ENCODE measurements around the gene CXCL10.
A peak's percentile ranks its signal among the peaks of the same experiment; 100 is the strongest.

CXCL10 gene

GRCh38 chr4:76023389-76023788 is at the start of gene CXCL10:
Gene CXCL10, minus strand, starts transcription at chr4:76023497. Its CDS starts 66 bp downstream, at chr4:76023431.
- TF ChIP-seq, protein P1, sequence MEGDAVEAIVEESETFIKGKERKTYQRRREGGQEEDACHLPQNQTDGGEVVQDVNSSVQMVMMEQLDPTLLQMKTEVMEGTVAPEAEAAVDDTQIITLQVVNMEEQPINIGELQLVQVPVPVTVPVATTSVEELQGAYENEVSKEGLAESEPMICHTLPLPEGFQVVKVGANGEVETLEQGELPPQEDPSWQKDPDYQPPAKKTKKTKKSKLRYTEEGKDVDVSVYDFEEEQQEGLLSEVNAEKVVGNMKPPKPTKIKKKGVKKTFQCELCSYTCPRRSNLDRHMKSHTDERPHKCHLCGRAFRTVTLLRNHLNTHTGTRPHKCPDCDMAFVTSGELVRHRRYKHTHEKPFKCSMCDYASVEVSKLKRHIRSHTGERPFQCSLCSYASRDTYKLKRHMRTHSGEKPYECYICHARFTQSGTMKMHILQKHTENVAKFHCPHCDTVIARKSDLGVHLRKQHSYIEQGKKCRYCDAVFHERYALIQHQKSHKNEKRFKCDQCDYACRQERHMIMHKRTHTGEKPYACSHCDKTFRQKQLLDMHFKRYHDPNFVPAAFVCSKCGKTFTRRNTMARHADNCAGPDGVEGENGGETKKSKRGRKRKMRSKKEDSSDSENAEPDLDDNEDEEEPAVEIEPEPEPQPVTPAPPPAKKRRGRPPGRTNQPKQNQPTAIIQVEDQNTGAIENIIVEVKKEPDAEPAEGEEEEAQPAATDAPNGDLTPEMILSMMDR (IDR thresholded peaks at IDR 0.05; ENCODE audit: insufficient read depth, low read length, poor library complexity, severe bottlenecking) = no peak
- no peak within 1 kb of the TSS for H3K4me3 ChIP-seq (replicated peaks; ENCODE audit: low read depth, low read length)
- H3K27me3 ChIP-seq (replicated peaks; ENCODE audit: control insufficient read depth, insufficient read depth, low read length) = no peaks in the 10 kb centered on the region
- no peak for DNase-seq (ENCODE audit: extremely low read depth, insufficient read length)
- H3K36me3 ChIP-seq (ENCODE audit: control insufficient read depth, insufficient read depth, low read length) = no peaks in the 10 kb centered on the region

- H3K36me3 ChIP-seq (ENCODE audit: control insufficient read depth, insufficient read depth, low read length) = no peaks in the 10 kb centered on the region
- TF ChIP-seq, protein P1 (IDR thresholded peaks at IDR 0.05; ENCODE audit: insufficient read depth, low read length, poor library complexity, severe bottlenecking) = no peak
- H3K4me3 ChIP-seq (replicated peaks; ENCODE audit: low read depth, low read length) = no peak overlapping the region
- no peaks in the 10 kb centered on the region for H3K27me3 ChIP-seq (replicated peaks; ENCODE audit: control insufficient read depth, insufficient read depth, low read length)
- DNase-seq (ENCODE audit: extremely low read depth, insufficient read length) = no peak
Measured at GRCh38 chr4:76072760-76073159, 49.5 kb upstream of the CXCL10 start.

GRCh38 chr4:76067652-76068286 is 44.5 kb upstream of the CXCL10 start:
- no peaks in the 10 kb centered on the region for H3K27me3 ChIP-seq (replicated peaks; ENCODE audit: control insufficient read depth, insufficient read depth, low read length)
- H3K4me3 ChIP-seq (replicated peaks; ENCODE audit: low read depth, low read length) = no peak overlapping the region
- H3K36me3 ChIP-seq (ENCODE audit: control insufficient read depth, insufficient read depth, low read length) = no peaks in the 10 kb centered on the region
- no peak for DNase-seq (ENCODE audit: extremely low read depth, insufficient read length)
- TF ChIP-seq, protein P1 (IDR thresholded peaks at IDR 0.05; ENCODE audit: insufficient read depth, low read length, poor library complexity, severe bottlenecking) = peak; percentile 80

GRCh38 chr4:76066546-76066945 is 43.2 kb upstream of the CXCL10 start:
- Histone ChIP-seq H3K4me3 (replicated peaks; ENCODE audit: low read depth, low read length) (no peak overlapping the region), H3K27me3 (replicated peaks; ENCODE audit: control insufficient read depth, insufficient read depth, low read length) (no peaks in the 10 kb centered on the region), H3K36me3 (ENCODE audit: control insufficient read depth, insufficient read depth, low read length) (no peaks in the 10 kb centered on the region)
- no peak for DNase-seq (ENCODE audit: extremely low read depth, insufficient read length)
- TF ChIP-seq, protein P1 (IDR thresholded peaks at IDR 0.05; ENCODE audit: insufficient read depth, low read length, poor library complexity, severe bottlenecking) = no peak

DNA sequence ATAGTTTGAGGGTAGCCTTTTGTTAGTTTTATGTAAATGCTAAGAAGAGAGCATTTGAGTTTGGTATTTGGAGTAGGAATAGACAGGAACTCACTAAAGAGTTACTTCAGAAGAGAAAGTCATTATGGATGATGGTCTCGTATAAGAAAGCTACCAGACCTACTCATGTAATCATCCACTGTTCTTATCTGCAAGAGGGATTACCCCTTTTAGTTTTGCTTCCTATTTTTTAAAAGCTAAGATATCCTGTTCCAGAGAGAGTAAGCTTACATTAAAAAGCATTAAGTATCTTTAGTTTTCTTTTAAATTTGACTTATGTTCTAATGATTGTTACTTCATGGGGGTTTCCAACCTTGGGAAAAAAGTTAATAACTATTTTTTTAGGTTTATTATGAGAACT is 38.7 kb upstream of the CXCL10 start:
- Histone ChIP-seq H3K27me3 (replicated peaks; ENCODE audit: control insufficient read depth, insufficient read depth, low read length) (no peaks in the 10 kb centered on the region), H3K36me3 (ENCODE audit: control insufficient read depth, insufficient read depth, low read length) (no peaks in the 10 kb centered on the region), H3K4me3 (replicated peaks; ENCODE audit: low read depth, low read length) (no peak overlapping the region)
- peak; percentile 40 for DNase-seq (ENCODE audit: extremely low read depth, insufficient read length)
- TF ChIP-seq, protein P1 (IDR thresholded peaks at IDR 0.05; ENCODE audit: insufficient read depth, low read length, poor library complexity, severe bottlenecking) = no peak

DNA sequence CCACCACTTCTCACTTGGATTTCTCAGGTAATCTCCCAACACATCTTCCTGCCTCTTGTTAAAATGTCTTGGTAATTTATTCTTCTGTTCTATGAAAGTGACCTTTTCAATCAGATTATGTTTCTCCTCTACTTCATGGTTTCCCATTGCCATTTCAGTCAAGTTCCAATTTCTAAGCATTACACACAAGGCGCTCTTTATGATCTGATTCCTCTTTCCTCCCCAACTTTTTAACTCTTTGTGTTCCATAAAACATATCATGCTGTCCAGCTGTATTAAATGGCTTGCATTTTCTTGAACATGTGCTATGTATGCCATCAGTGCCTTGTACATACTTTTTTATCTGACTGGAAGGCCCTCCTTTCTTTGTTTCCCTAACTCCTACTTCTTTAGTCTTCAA is 38.1 kb upstream of the CXCL10 start:
- Histone ChIP-seq H3K27me3 (replicated peaks; ENCODE audit: control insufficient read depth, insufficient read depth, low read length) (no peaks in the 10 kb centered on the region), H3K36me3 (ENCODE audit: control insufficient read depth, insufficient read depth, low read length) (no peaks in the 10 kb centered on the region), H3K4me3 (replicated peaks; ENCODE audit: low read depth, low read length) (no peak overlapping the region)
- DNase-seq (ENCODE audit: extremely low read depth, insufficient read length) = no peak
- TF ChIP-seq, protein P1 (IDR thresholded peaks at IDR 0.05; ENCODE audit: insufficient read depth, low read length, poor library complexity, severe bottlenecking) = no peak
